H9 (cell line): ENCODE data around the gene IRF2BP2. TPM values are rescaled to one million over a fixed set of nuclear protein-coding genes. Genes with fewer than 3 reads are reported as not detected.

Source experiments
- DNase-seq: peaks from one replicate; pipeline ENCODE4 v3.0.0-alpha.2; 2017
- H2AFZ ChIP-seq: one replicate; pipeline ENCODE4 v1.6.1; 2013; ENCODE audit warnings: mild to moderate bottlenecking, low read length, control low read depth, moderate library complexity
- H2AK5ac ChIP-seq: 2 replicates; pipeline ENCODE4 v1.6.1; 2013; ENCODE audit warnings: low read length, control low read depth, mixed read lengths; ENCODE audit not compliant: insufficient read length
- H2BK120ac ChIP-seq: one replicate; pipeline ENCODE4 v1.6.1; 2013; ENCODE audit warnings: low read depth, mild to moderate bottlenecking, low read length, control low read depth, inconsistent platforms; ENCODE audit not compliant: poor library complexity, severe bottlenecking
- H2BK12ac ChIP-seq: 2 replicates; pipeline ENCODE4 v1.6.1; 2013; ENCODE audit warnings: low read length, control low read depth, mixed read lengths, low read depth; ENCODE audit not compliant: insufficient read length
- H2BK15ac ChIP-seq: 2 replicates; pipeline ENCODE4 v1.6.1; 2013; ENCODE audit warnings: low read depth, low read length, control low read depth
- H2BK20ac ChIP-seq: one replicate; pipeline ENCODE4 v1.6.1; 2013; ENCODE audit warnings: low read depth, mild to moderate bottlenecking, low read length, control low read depth, inconsistent platforms; ENCODE audit not compliant: poor library complexity, severe bottlenecking
- H2BK5ac ChIP-seq: 2 replicates; pipeline ENCODE4 v1.6.1; 2013; ENCODE audit warnings: low read length, control low read depth, mixed read lengths; ENCODE audit not compliant: insufficient read length
- H3K14ac ChIP-seq: 2 replicates; pipeline ENCODE4 v1.6.1; 2013; ENCODE audit warnings: low read length, control low read depth; ENCODE audit not compliant: insufficient read depth
- H3K18ac ChIP-seq: 2 replicates; pipeline ENCODE4 v1.6.1; 2013; ENCODE audit warnings: low read depth, mild to moderate bottlenecking, mixed read lengths, low read length, control low read depth; ENCODE audit not compliant: insufficient read length
- H3K23ac ChIP-seq: 2 replicates; pipeline ENCODE4 v1.6.1; 2013; ENCODE audit warnings: low read length, control low read depth, mixed read lengths, low read depth; ENCODE audit not compliant: insufficient read length
- H3K23me2 ChIP-seq: 2 replicates; pipeline ENCODE4 v1.6.1; 2013; ENCODE audit warnings: low read depth, mild to moderate bottlenecking, mixed read lengths, low read length, control low read depth; ENCODE audit not compliant: insufficient read length, poor library complexity, severe bottlenecking
- H3K27ac ChIP-seq: 2 replicates; pipeline ENCODE4 v1.5.1; 2013; ENCODE audit warnings: low read length, control low read depth, mixed read lengths, low read depth; ENCODE audit not compliant: insufficient read length
- H3K27me3 ChIP-seq: 2 replicates; pipeline ENCODE4 v1.6.1; 2013; ENCODE audit warnings: low read length, control low read depth, inconsistent platforms; ENCODE audit not compliant: insufficient read depth
- H3K4ac ChIP-seq: 2 replicates; pipeline ENCODE4 v1.6.1; 2013; ENCODE audit warnings: low read depth, mild to moderate bottlenecking, control low read depth, inconsistent platforms, low read length, moderate library complexity
- H3K4me1 ChIP-seq: 2 replicates; pipeline ENCODE4 v1.6.1; 2013; ENCODE audit warnings: low read length, control low read depth, inconsistent platforms; ENCODE audit not compliant: insufficient read depth
- H3K4me2 ChIP-seq: 2 replicates; pipeline ENCODE4 v1.6.1; 2013; ENCODE audit warnings: low read length, control low read depth, mixed read lengths; ENCODE audit not compliant: insufficient read length, insufficient read depth
- H3K56ac ChIP-seq: 2 replicates; pipeline ENCODE4 v1.6.1; 2013; ENCODE audit warnings: low read depth, mild to moderate bottlenecking, mixed read lengths, low read length, control low read depth; ENCODE audit not compliant: insufficient read length
- H3K79me1 ChIP-seq: 2 replicates; pipeline ENCODE4 v1.6.1; 2013; ENCODE audit warnings: low read depth, mild to moderate bottlenecking, moderate library complexity, low read length, control low read depth, inconsistent platforms; ENCODE audit not compliant: insufficient read depth, poor library complexity, severe bottlenecking
- H3K79me2 ChIP-seq: 2 replicates; pipeline ENCODE4 v1.6.1; 2013; ENCODE audit warnings: low read length, control low read depth, inconsistent platforms; ENCODE audit not compliant: insufficient read depth
- H3K9ac ChIP-seq: 2 replicates; pipeline ENCODE4 v1.6.1; 2013; ENCODE audit warnings: low read length, control low read depth, mixed read lengths; ENCODE audit not compliant: insufficient read length; ENCODE audit errors: extremely low read depth
- H3K9me3 ChIP-seq: one replicate; pipeline ENCODE4 v1.6.1; 2013; ENCODE audit warnings: low read depth, low read length, inconsistent platforms; ENCODE audit not compliant: control insufficient read depth
- H3T11ph ChIP-seq: one replicate; pipeline ENCODE4 v1.6.1; 2013; ENCODE audit warnings: mild to moderate bottlenecking, low read length, control low read depth, inconsistent platforms
- H4K20me1 ChIP-seq: one replicate; pipeline ENCODE4 v1.6.1; 2013; ENCODE audit not compliant: control insufficient read depth, insufficient read length, insufficient read depth
- H4K5ac ChIP-seq: 2 replicates; pipeline ENCODE4 v1.6.1; 2013; ENCODE audit warnings: low read depth, mild to moderate bottlenecking, mixed read lengths, low read length, control low read depth; ENCODE audit not compliant: insufficient read length
- H4K8ac ChIP-seq: replicated peaks from 2 replicates; pipeline ENCODE4 v1.6.1; 2013; ENCODE audit warnings: low read length, control low read depth, mixed read lengths, low read depth; ENCODE audit not compliant: insufficient read length
- H4K91ac ChIP-seq: 2 replicates; pipeline ENCODE4 v1.6.1; 2013; ENCODE audit warnings: low read depth, mild to moderate bottlenecking, moderate library complexity, mixed read lengths, low read length, control low read depth; ENCODE audit not compliant: insufficient read length
- H3K27ac Mint-ChIP-seq, 3 experiments: 2 replicates in 2 of 3; 3 replicates in 1 of 3; pipeline ENCODE4 v1.8.0; 2020 to 2021; ENCODE audit warnings: mixed read lengths in 3 of 3, mild to moderate bottlenecking in 1 of 3, moderate library complexity in 1 of 3
- H3K27me3 Mint-ChIP-seq: 2 replicates; pipeline ENCODE4 v1.8.0; 2021; ENCODE audit warnings: low read depth, mild to moderate bottlenecking, moderate library complexity, mixed read lengths
- H3K36me3 Mint-ChIP-seq, 3 experiments: 2 replicates in 2 of 3; 3 replicates in 1 of 3; pipeline ENCODE4 v1.8.0; 2020 to 2021; ENCODE audit warnings: low read depth in 3 of 3, mixed read lengths in 3 of 3; ENCODE audit not compliant: insufficient read depth in 1 of 3
- H3K4me1 Mint-ChIP-seq, 2 experiments: 2 replicates each; pipeline ENCODE4 v1.8.0; 2020; ENCODE audit warnings: mixed read lengths in 2 of 2
- H3K4me3 Mint-ChIP-seq, 2 experiments: 2 replicates in 1 of 2; 3 replicates in 1 of 2; pipeline ENCODE4 v1.8.0; 2020 to 2021; ENCODE audit warnings: mild to moderate bottlenecking in 2 of 2, mixed read lengths in 2 of 2, moderate library complexity in 1 of 2
- H3K9me3 Mint-ChIP-seq, 2 experiments: 2 replicates in 1 of 2; 3 replicates in 1 of 2; pipeline ENCODE4 v1.8.0; 2020; ENCODE audit warnings: mild to moderate bottlenecking in 2 of 2, mixed read lengths in 2 of 2, moderate library complexity in 1 of 2
- WGBS: extraction: QIAGEN DNeasy Blood & Tissue Kit; methylation state at CpG from one replicate; pipeline ENCODE4 v1.1.7; 2013; ENCODE audit warnings: missing lambda C conversion rate, low lambda C conversion rate, mixed read lengths; ENCODE audit not compliant: insufficient read length; ENCODE audit errors: extremely low coverage; 5-methylcytosine and 5-hydroxymethylcytosine counted together
- total RNA-seq: library from RNA; stranded (reverse); gene quantifications from 2 replicates; pipeline ENCODE4 v1.2.1, GENCODE V29; 2021
- TF ChIP-seq, protein P1 (sequence below): fragments of 200-600 bp; sonication (generic); conservative IDR thresholded peaks from 3 replicates; pipeline ENCODE4 v1.8.0; 2021; ENCODE audit warnings: antibody characterized with exemption, mild to moderate bottlenecking

IRF2BP2 gene
- total RNA-seq, 1 experiment from 2014 or later = 80.2 TPM

DNA sequence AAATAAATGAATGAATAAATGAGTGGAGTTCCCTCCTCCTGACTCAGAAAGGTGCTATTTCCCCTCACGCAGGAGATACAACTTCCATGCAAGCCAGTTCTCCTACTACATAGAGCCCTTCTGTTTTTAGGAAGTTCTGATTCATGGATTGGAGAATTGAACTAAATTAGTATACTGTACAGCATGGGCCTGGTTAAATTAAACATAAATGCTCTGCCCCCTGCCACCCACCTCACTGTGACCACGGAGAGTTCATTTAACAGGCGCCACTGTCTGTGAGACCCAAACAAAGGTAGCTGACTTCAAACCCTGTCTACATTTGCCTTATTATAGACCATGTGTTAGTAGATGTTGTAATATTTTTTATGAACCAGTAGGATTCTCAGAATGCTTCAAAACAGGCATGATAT, 9.1 kb upstream of the IRF2BP2 start:
- no peak overlapping the region for H2BK5ac ChIP-seq
- no peak overlapping the region for H3K56ac ChIP-seq
- H3K14ac ChIP-seq = peak overlapping the region; percentile 31; the same call in 1 of the 2 replicates
- H3K23ac ChIP-seq = no peak overlapping the region
- TF ChIP-seq, protein P1, sequence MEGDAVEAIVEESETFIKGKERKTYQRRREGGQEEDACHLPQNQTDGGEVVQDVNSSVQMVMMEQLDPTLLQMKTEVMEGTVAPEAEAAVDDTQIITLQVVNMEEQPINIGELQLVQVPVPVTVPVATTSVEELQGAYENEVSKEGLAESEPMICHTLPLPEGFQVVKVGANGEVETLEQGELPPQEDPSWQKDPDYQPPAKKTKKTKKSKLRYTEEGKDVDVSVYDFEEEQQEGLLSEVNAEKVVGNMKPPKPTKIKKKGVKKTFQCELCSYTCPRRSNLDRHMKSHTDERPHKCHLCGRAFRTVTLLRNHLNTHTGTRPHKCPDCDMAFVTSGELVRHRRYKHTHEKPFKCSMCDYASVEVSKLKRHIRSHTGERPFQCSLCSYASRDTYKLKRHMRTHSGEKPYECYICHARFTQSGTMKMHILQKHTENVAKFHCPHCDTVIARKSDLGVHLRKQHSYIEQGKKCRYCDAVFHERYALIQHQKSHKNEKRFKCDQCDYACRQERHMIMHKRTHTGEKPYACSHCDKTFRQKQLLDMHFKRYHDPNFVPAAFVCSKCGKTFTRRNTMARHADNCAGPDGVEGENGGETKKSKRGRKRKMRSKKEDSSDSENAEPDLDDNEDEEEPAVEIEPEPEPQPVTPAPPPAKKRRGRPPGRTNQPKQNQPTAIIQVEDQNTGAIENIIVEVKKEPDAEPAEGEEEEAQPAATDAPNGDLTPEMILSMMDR = no peak
- no peaks in the 10 kb centered on the region; a peak in 1 of 5 replicates for H3K9me3 Mint-ChIP-seq
- no peak overlapping the region for H3K4ac ChIP-seq
- H3K27me3 ChIP-seq = no peaks in the 10 kb centered on the region
- DNase-seq = no peak
- H2BK20ac ChIP-seq = no peak overlapping the region
- H3K36me3 Mint-ChIP-seq = no peaks in the 10 kb centered on the region
- H3K79me1 ChIP-seq = no peaks in the 10 kb centered on the region
- no peak overlapping the region for H4K91ac ChIP-seq
- no peaks in the 10 kb centered on the region for H3K27me3 Mint-ChIP-seq
- peak overlapping the region in 2 of 3 experiments; percentile 69 to 94; a peak in 4 of 7 replicates for H3K27ac Mint-ChIP-seq
- no peak overlapping the region for H2BK15ac ChIP-seq
- no peaks in the 10 kb centered on the region for H4K20me1 ChIP-seq
- H3K9me3 ChIP-seq = no peaks in the 10 kb centered on the region
- no peak overlapping the region for H3K27ac ChIP-seq
- no peak overlapping the region for H2BK12ac ChIP-seq
- no peaks in the 10 kb centered on the region for H3K23me2 ChIP-seq
- peaks cover 24 to 37% of the 10 kb centered on the region in 2 experiments for H3K4me1 Mint-ChIP-seq
- no peak overlapping the region for H3K18ac ChIP-seq
- no peak overlapping the region for H4K5ac ChIP-seq
- H2AK5ac ChIP-seq = no peak overlapping the region
- no peak overlapping the region for H3K4me3 Mint-ChIP-seq
- H2BK120ac ChIP-seq = peak overlapping the region; percentile 51
- no peak overlapping the region for H3K4me2 ChIP-seq
- no peak overlapping the region for H3T11ph ChIP-seq
- H4K8ac ChIP-seq = no peak overlapping the region
- no peak overlapping the region for H2AFZ ChIP-seq
- no peak overlapping the region for H3K9ac ChIP-seq
- H3K4me1 ChIP-seq = peaks cover 4% of the 10 kb centered on the region; the same call in 1 of the 2 replicates
- no peaks in the 10 kb centered on the region for H3K79me2 ChIP-seq
- WGBS = no CpG with 5 or more reads among the region's 3 CpGs
